GM12878 (cell line): ENCODE data around the gene TMED3. TPM values are rescaled to one million over a fixed set of nuclear protein-coding genes. Genes with fewer than 3 reads are reported as not detected.

Experiments
- FOXM1 ChIP-seq: IDR thresholded peaks from 2 replicates; pipeline ENCODE4 v1.6.1; 2012; ENCODE audit warnings: low read depth, mild to moderate bottlenecking, inconsistent platforms, low read length, moderate library complexity
- HDAC6 ChIP-seq: fragments of 200-600 bp; sonication (generic); IDR thresholded peaks from one replicate; pipeline ENCODE4 v1.8.0; 2017; ENCODE audit warnings: antibody characterized with exemption; ENCODE audit not compliant: unreplicated experiment
- KLF5 ChIP-seq: fragments of 450-650 bp; IDR thresholded peaks from 2 replicates; pipeline ENCODE4 v1.6.1; 2014; ENCODE audit warnings: mild to moderate bottlenecking; ENCODE audit not compliant: partially characterized antibody
- WRNIP1 ChIP-seq: IDR thresholded peaks from 2 replicates; pipeline ENCODE4 v1.6.1; 2011; ENCODE audit warnings: low read depth, low read length, improper control_type of control experiment, borderline replicate concordance
- YBX1 ChIP-seq: fragments of 450-650 bp; IDR thresholded peaks from 2 replicates; pipeline ENCODE4 v1.6.1; 2016; ENCODE audit warnings: antibody characterized with exemption
- polyA plus RNA-seq, 11 experiments: library from polyadenylated mRNA; depleted of rRNA in 4 of 11; unstranded in 6 of 11; stranded (reverse) in 5 of 11; fragments of >200 nt; fragmentation: Nextera tagmentation in 4 of 11; fragmentation: Illumina TruSeq in 1 of 11; extraction: Ambion mirVana in 4 of 11; extraction: Trizol in 1 of 11; gene quantifications; 1 replicate in 1 of 11; 2 replicates in 10 of 11; pipeline versions ENCODE4 v1.2.1 to v1.2.3, GENCODE V29; 2011 to 2016; ENCODE audit warnings: inconsistent platforms in 2 of 11, missing spikeins in 2 of 11, low read depth in 1 of 11
- total RNA-seq, 4 experiments: library from RNA; depleted of rRNA in 3 of 4; stranded (reverse); fragments of >200 nt in 3 of 4; fragmentation: Illumina TruSeq in 1 of 4; extraction: Trizol in 1 of 4; gene quantifications; 2 replicates each; pipeline versions ENCODE4 v1.2.1 to v1.2.3, GENCODE V29; 2013 to 2021
- TF ChIP-seq, protein P1 (sequence below): fragments of 450-650 bp; IDR thresholded peaks from 2 replicates; pipeline ENCODE4 v1.6.1; 2017; ENCODE audit warnings: mild to moderate bottlenecking, moderate library complexity
- TF ChIP-seq, protein P2 (sequence below): fragments of 450-650 bp; IDR thresholded peaks from 2 replicates; pipeline ENCODE4 v1.6.1; 2017; ENCODE audit warnings: antibody characterized with exemption, mild to moderate bottlenecking, moderate library complexity

TMED3 gene
- total and polyA plus RNA-seq, 10 of the 15 experiments (the other 5 are each of a cell fraction or from before 2014, with no cell fraction given): 7.6 to 95.8 (median 54.9) TPM

DNA sequence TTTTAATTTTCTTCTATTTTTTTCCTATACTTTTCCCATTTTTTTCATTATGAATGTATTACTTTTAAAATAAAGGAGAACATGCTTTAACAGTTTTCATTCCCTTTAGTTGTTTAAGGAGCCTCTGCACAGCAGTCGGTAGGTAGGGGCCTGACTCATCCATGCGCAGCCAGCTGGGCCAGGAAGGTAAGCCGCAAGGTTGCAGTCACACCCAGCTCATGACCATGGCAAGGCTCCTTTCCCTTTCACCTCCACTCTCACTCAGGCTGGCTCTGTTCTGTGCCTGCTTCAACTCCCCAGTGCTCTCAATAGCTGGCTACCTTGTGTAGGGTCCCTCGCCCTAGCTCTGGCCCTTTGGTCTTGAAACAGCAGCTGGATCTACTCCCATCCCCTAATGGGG is 45.7 kb upstream of the TMED3 start (continued):
- TF ChIP-seq, protein P1, sequence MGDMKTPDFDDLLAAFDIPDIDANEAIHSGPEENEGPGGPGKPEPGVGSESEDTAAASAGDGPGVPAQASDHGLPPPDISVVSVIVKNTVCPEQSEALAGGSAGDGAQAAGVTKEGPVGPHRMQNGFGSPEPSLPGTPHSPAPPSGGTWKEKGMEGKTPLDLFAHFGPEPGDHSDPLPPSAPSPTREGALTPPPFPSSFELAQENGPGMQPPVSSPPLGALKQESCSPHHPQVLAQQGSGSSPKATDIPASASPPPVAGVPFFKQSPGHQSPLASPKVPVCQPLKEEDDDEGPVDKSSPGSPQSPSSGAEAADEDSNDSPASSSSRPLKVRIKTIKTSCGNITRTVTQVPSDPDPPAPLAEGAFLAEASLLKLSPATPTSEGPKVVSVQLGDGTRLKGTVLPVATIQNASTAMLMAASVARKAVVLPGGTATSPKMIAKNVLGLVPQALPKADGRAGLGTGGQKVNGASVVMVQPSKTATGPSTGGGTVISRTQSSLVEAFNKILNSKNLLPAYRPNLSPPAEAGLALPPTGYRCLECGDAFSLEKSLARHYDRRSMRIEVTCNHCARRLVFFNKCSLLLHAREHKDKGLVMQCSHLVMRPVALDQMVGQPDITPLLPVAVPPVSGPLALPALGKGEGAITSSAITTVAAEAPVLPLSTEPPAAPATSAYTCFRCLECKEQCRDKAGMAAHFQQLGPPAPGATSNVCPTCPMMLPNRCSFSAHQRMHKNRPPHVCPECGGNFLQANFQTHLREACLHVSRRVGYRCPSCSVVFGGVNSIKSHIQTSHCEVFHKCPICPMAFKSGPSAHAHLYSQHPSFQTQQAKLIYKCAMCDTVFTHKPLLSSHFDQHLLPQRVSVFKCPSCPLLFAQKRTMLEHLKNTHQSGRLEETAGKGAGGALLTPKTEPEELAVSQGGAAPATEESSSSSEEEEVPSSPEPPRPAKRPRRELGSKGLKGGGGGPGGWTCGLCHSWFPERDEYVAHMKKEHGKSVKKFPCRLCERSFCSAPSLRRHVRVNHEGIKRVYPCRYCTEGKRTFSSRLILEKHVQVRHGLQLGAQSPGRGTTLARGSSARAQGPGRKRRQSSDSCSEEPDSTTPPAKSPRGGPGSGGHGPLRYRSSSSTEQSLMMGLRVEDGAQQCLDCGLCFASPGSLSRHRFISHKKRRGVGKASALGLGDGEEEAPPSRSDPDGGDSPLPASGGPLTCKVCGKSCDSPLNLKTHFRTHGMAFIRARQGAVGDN: no peak
- TF ChIP-seq YBX1: no peak
- TF ChIP-seq, protein P2, sequence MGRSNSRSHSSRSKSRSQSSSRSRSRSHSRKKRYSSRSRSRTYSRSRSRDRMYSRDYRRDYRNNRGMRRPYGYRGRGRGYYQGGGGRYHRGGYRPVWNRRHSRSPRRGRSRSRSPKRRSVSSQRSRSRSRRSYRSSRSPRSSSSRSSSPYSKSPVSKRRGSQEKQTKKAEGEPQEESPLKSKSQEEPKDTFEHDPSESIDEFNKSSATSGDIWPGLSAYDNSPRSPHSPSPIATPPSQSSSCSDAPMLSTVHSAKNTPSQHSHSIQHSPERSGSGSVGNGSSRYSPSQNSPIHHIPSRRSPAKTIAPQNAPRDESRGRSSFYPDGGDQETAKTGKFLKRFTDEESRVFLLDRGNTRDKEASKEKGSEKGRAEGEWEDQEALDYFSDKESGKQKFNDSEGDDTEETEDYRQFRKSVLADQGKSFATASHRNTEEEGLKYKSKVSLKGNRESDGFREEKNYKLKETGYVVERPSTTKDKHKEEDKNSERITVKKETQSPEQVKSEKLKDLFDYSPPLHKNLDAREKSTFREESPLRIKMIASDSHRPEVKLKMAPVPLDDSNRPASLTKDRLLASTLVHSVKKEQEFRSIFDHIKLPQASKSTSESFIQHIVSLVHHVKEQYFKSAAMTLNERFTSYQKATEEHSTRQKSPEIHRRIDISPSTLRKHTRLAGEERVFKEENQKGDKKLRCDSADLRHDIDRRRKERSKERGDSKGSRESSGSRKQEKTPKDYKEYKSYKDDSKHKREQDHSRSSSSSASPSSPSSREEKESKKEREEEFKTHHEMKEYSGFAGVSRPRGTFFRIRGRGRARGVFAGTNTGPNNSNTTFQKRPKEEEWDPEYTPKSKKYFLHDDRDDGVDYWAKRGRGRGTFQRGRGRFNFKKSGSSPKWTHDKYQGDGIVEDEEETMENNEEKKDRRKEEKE: no peak
- no peak for TF ChIP-seq FOXM1
- TF ChIP-seq WRNIP1: no peak
- no peak for TF ChIP-seq KLF5
- TF ChIP-seq HDAC6: no peak
